ENCODE measurements around the gene ILF3.

- no peak for TF ChIP-seq CTCF (conservative IDR thresholded peaks at IDR 0.05)
- TF ChIP-seq EZH2 (IDR thresholded peaks at IDR 0.05; ENCODE audit: low read depth) = no peak
Observed at GRCh38 chr19:10683064-10683426, 28.9 kb downstream of the ILF3 start.

All from PC-9 (cell line).